Breast epithelium (tissue), 3 donors: ENCODE data around the gene SLC5A10.

Source experiments
- POLR2A ChIP-seq: fragments of 450-650 bp; IDR thresholded peaks from one replicate; pipeline ENCODE4 v1.6.1; 2016; ENCODE audit warnings: antibody characterized with exemption, mild to moderate bottlenecking, moderate library complexity
- POLR2AphosphoS5 ChIP-seq, 3 donors: sonication (generic); formaldehyde crosslinking; IDR thresholded peaks; one replicate each; pipeline ENCODE4 v1.6.1; 2017; ENCODE audit warnings: antibody characterized with exemption in 3 of 3
- TF ChIP-seq, protein P1 (sequence below), 3 donors: fragments of 450-650 bp; IDR thresholded peaks; one replicate each; pipeline ENCODE4 v1.5.1; 2016 to 2017; ENCODE audit warnings: antibody characterized with exemption in 3 of 3, mild to moderate bottlenecking in 3 of 3, moderate library complexity in 3 of 3

DNA sequence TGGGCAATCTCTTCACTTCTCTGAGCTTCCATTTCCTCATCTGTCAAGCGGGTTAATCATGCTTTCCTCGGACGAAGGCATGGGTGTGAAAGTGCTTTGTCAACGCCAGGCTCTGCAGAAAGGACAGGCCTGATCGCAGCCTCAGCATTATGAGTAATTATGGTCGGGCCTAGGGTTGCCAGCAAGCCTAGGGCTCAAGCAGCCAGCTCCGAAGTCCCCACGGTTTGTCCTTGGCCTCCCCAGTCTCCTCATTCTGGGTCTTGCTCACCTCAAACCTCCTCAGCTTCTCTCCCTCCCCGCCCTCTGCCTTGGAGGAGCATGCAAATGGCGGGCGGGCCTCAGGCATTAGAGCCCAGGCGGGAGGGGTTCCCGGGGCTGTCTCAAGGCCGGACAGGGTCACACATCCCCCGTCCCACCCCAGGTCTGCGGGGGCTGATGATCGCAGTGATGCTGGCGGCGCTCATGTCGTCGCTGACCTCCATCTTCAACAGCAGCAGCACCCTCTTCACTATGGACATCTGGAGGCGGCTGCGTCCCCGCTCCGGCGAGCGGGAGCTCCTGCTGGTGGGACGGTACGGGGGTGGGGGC, 62.8 kb downstream of the SLC5A10 start:
- TF ChIP-seq, protein P1, sequence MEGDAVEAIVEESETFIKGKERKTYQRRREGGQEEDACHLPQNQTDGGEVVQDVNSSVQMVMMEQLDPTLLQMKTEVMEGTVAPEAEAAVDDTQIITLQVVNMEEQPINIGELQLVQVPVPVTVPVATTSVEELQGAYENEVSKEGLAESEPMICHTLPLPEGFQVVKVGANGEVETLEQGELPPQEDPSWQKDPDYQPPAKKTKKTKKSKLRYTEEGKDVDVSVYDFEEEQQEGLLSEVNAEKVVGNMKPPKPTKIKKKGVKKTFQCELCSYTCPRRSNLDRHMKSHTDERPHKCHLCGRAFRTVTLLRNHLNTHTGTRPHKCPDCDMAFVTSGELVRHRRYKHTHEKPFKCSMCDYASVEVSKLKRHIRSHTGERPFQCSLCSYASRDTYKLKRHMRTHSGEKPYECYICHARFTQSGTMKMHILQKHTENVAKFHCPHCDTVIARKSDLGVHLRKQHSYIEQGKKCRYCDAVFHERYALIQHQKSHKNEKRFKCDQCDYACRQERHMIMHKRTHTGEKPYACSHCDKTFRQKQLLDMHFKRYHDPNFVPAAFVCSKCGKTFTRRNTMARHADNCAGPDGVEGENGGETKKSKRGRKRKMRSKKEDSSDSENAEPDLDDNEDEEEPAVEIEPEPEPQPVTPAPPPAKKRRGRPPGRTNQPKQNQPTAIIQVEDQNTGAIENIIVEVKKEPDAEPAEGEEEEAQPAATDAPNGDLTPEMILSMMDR (IDR thresholded peaks at IDR 0.05) = no peak
- TF ChIP-seq POLR2AphosphoS5 (IDR thresholded peaks at IDR 0.05) (no peak), POLR2A (no peak)
